BJ (cell line): Measurements from ENCODE around the gene TLCD4. TPM values are rescaled to one million over a fixed set of nuclear protein-coding genes. Genes with fewer than 3 reads are reported as not detected.

Source experiments
- CTCF ChIA-PET: fragments of 350-600 bp; formaldehyde crosslinking; extraction: SDS; loops from one replicate; lab custom pipeline; 2021; ENCODE audit warnings: antibody characterized with exemption, inconsistent platforms; lab: Yijun Ruan, JAX
- POLR2A ChIA-PET: fragments of 300-600 bp; sonication (Branson Sonifier 250); formaldehyde crosslinking; extraction: SDS; loops from one replicate; lab custom pipeline; 2021; ENCODE audit warnings: antibody characterized with exemption; lab: Charles Lee
- DNase-seq: peaks from one replicate; pipeline ENCODE4 v3.0.0-alpha.2; 2011; ENCODE audit warnings: low read depth
- H3K27me3 ChIP-seq: 2 replicates; pipeline ENCODE4 v1.6.0; 2011; ENCODE audit warnings: low read length; ENCODE audit not compliant: control insufficient read depth, insufficient read depth
- H3K36me3 ChIP-seq: 2 replicates; pipeline ENCODE4 v1.5.1; 2011; ENCODE audit warnings: low read length; ENCODE audit not compliant: control insufficient read depth, insufficient read depth
- H3K4me3 ChIP-seq: 2 replicates; pipeline ENCODE4 v1.5.1; 2011; ENCODE audit warnings: low read depth, mild to moderate bottlenecking, control low read depth, low read length
- CTCF ChIP-seq: IDR thresholded peaks from 2 replicates; pipeline ENCODE4 v1.5.1; 2011; ENCODE audit warnings: low read depth, mild to moderate bottlenecking, control low read depth, inconsistent platforms, low read length, moderate library complexity; ENCODE audit not compliant: insufficient read depth
- polyA plus RNA-seq: library from polyadenylated mRNA; depleted of rRNA; stranded (reverse); fragments of >200 nt; gene quantifications from 2 replicates; pipeline ENCODE4 v1.2.3, GENCODE V29; 2011

TLCD4 gene
- polyA plus RNA-seq, 1 experiment: 0.09 TPM

- TF ChIP-seq CTCF: no peak
- Histone ChIP-seq H3K27me3 (no peaks in the 10 kb centered on the region; the same call in 1 of the 2 replicates), H3K4me3 (no peak overlapping the region), H3K36me3 (no peaks in the 10 kb centered on the region)
- POLR2A ChIA-PET: no interaction called here
- CTCF ChIA-PET: interaction anchor here (0.6 kb wide), 1 partner anchor 9 kb away, joined by 4 read pairs; no protein-coding TSS in a partner anchor
- DNase-seq: no peak
These were observed 9.2 kb downstream of the TLCD4 start for GRCh38 chr1:95126366-95126765.

GRCh38 chr1:95126846-95127245 lies 9.7 kb downstream of the TLCD4 start:
- TF ChIP-seq CTCF: no peak
- CTCF ChIA-PET: no interaction called here
- H3K27me3 ChIP-seq: no peaks in the 10 kb centered on the region; the same call in 1 of the 2 replicates
- H3K4me3 ChIP-seq: no peak overlapping the region
- DNase-seq: no peak
- POLR2A ChIA-PET: no interaction called here
- H3K36me3 ChIP-seq: no peaks in the 10 kb centered on the region

GRCh38 chr1:95127380-95127779 lies 10.2 kb downstream of the TLCD4 start:
- Histone ChIP-seq H3K36me3 (no peaks in the 10 kb centered on the region), H3K27me3 (no peaks in the 10 kb centered on the region; the same call in 1 of the 2 replicates), H3K4me3 (no peak overlapping the region)
- CTCF ChIA-PET: no interaction called here
- no peak for TF ChIP-seq CTCF
- POLR2A ChIA-PET: no interaction called here
- DNase-seq: no peak

GRCh38 chr1:95132762-95133161 lies 15.6 kb downstream of the TLCD4 start:
- H3K36me3 ChIP-seq: no peaks in the 10 kb centered on the region
- ChIA-PET POLR2A (no interaction called here), CTCF (no interaction called here)
- no peak for DNase-seq
- H3K27me3 ChIP-seq: no peaks in the 10 kb centered on the region; the same call in 1 of the 2 replicates
- no peak overlapping the region for H3K4me3 ChIP-seq
- no peak for TF ChIP-seq CTCF

- no peak for DNase-seq
- ChIA-PET POLR2A (no interaction called here), CTCF (no interaction called here)
- H3K27me3 ChIP-seq: no peaks in the 10 kb centered on the region; the same call in 1 of the 2 replicates
- no peak overlapping the region for H3K4me3 ChIP-seq
- H3K36me3 ChIP-seq: no peaks in the 10 kb centered on the region
- TF ChIP-seq CTCF: no peak
These were observed 16.5 kb downstream of the TLCD4 start for GRCh38 chr1:95133687-95134086.
